ENCODE results near the gene SLC18A2.
"Not testable (repeated sequence)": the region's sequence is repeated elsewhere in the genome, so short reads cannot be mapped to it uniquely, and the experiment has no call there.

SLC18A2 gene

GRCh38 chr10:117299435-117299834, 58.5 kb downstream of the SLC18A2 start:
- Histone ChIP-seq H3K9me2 (replicated peaks; ENCODE audit: low read depth, low read length) (no peaks in the 10 kb centered on the region), H3K4me3 (ENCODE audit: low read length, poor library complexity, severe bottlenecking) (no peak overlapping the region), H3K9ac (ENCODE audit: low read depth, low read length, poor library complexity, severe bottlenecking) (no peak overlapping the region), H3K9me3 (ENCODE audit: insufficient read depth, low read depth, low read length) (no peaks in the 10 kb centered on the region; the same call in 1 of the 2 replicates), H4K20me1 (ENCODE audit: insufficient read depth, low read length, poor library complexity, severe bottlenecking) (peaks cover 94% of the 10 kb centered on the region), H3K79me2 (ENCODE audit: insufficient read depth, low read length) (peaks cover 100% of the 10 kb centered on the region), H3K4me2 (ENCODE audit: low read depth, low read length, poor library complexity, severe bottlenecking) (no peak overlapping the region), H3K36me3 (ENCODE audit: insufficient read depth, low read length) (peaks cover 94% of the 10 kb centered on the region), H2AFZ (ENCODE audit: low read length) (no peak overlapping the region), H3F3A (ENCODE audit: low read depth) (peaks cover 18% of the 10 kb centered on the region), H3K27me3 (ENCODE audit: insufficient read depth, low read length, poor library complexity, severe bottlenecking) (no peaks in the 10 kb centered on the region), H3K4me1 (ENCODE audit: insufficient read depth, low read length, poor library complexity, severe bottlenecking) (peaks cover 4% of the 10 kb centered on the region)
- TF ChIP-seq CTCF (conservative IDR thresholded peaks at IDR 0.05; ENCODE audit: low read length) (no peak), EZH2phosphoT487 (IDR thresholded peaks at IDR 0.05; ENCODE audit: borderline replicate concordance) (no peak)

GRCh38 chr10:117300671-117301070, 59.8 kb downstream of the SLC18A2 start:
- Histone ChIP-seq H3K36me3 (ENCODE audit: insufficient read depth, low read length) (peaks cover 95% of the 10 kb centered on the region), H3K9me3 (ENCODE audit: insufficient read depth, low read depth, low read length) (no peaks in the 10 kb centered on the region; the same call in 1 of the 2 replicates)

GRCh38 chr10:117303451-117303850, 62.5 kb downstream of the SLC18A2 start:
- not testable (repeated sequence) for H3K9ac ChIP-seq (ENCODE audit: low read depth, low read length, poor library complexity, severe bottlenecking); H3K4me2 ChIP-seq (ENCODE audit: low read depth, low read length, poor library complexity, severe bottlenecking); H3F3A ChIP-seq (ENCODE audit: low read depth); H3K9me3 ChIP-seq (ENCODE audit: insufficient read depth, low read depth, low read length); H3K4me1 ChIP-seq (ENCODE audit: insufficient read depth, low read length, poor library complexity, severe bottlenecking); H3K27me3 ChIP-seq (ENCODE audit: insufficient read depth, low read length, poor library complexity, severe bottlenecking); H2AFZ ChIP-seq (ENCODE audit: low read length); H3K9me2 ChIP-seq (replicated peaks; ENCODE audit: low read depth, low read length); H3K4me3 ChIP-seq (ENCODE audit: low read length, poor library complexity, severe bottlenecking)
- Histone ChIP-seq H3K79me2 (ENCODE audit: insufficient read depth, low read length) (peaks cover 100% of the 10 kb centered on the region), H3K36me3 (ENCODE audit: insufficient read depth, low read length) (peaks cover 98% of the 10 kb centered on the region), H4K20me1 (ENCODE audit: insufficient read depth, low read length, poor library complexity, severe bottlenecking) (peaks cover 94% of the 10 kb centered on the region)

More at GRCh38 chr10:117300671-117301070, 59.8 kb downstream of the SLC18A2 start:
- Histone ChIP-seq H3K4me3 (ENCODE audit: low read length, poor library complexity, severe bottlenecking) (no peak overlapping the region), H3K9me2 (replicated peaks; ENCODE audit: low read depth, low read length) (no peaks in the 10 kb centered on the region), H3K4me1 (ENCODE audit: insufficient read depth, low read length, poor library complexity, severe bottlenecking) (peaks cover 6% of the 10 kb centered on the region), H2AFZ (ENCODE audit: low read length) (no peak overlapping the region), H3K9ac (ENCODE audit: low read depth, low read length, poor library complexity, severe bottlenecking) (no peak overlapping the region), H3K79me2 (ENCODE audit: insufficient read depth, low read length) (peaks cover 100% of the 10 kb centered on the region), H4K20me1 (ENCODE audit: insufficient read depth, low read length, poor library complexity, severe bottlenecking) (peaks cover 93% of the 10 kb centered on the region), H3K4me2 (ENCODE audit: low read depth, low read length, poor library complexity, severe bottlenecking) (no peak overlapping the region), H3F3A (ENCODE audit: low read depth) (peaks cover 18% of the 10 kb centered on the region), H3K27me3 (ENCODE audit: insufficient read depth, low read length, poor library complexity, severe bottlenecking) (no peaks in the 10 kb centered on the region)
- TF ChIP-seq EZH2phosphoT487 (IDR thresholded peaks at IDR 0.05; ENCODE audit: borderline replicate concordance) = no peak
- TF ChIP-seq CTCF (conservative IDR thresholded peaks at IDR 0.05; ENCODE audit: low read length) = no peak

GRCh38 chr10:117306674-117307073, 65.8 kb downstream of the SLC18A2 start:
- H3K36me3 ChIP-seq (ENCODE audit: insufficient read depth, low read length) = peaks cover 99% of the 10 kb centered on the region
- H3K27me3 ChIP-seq (ENCODE audit: insufficient read depth, low read length, poor library complexity, severe bottlenecking) = no peaks in the 10 kb centered on the region
- H4K20me1 ChIP-seq (ENCODE audit: insufficient read depth, low read length, poor library complexity, severe bottlenecking) = peaks cover 94% of the 10 kb centered on the region
- H3K79me2 ChIP-seq (ENCODE audit: insufficient read depth, low read length) = peaks cover 100% of the 10 kb centered on the region
- H3K9me3 ChIP-seq (ENCODE audit: insufficient read depth, low read depth, low read length) = no peaks in the 10 kb centered on the region; the same call in 1 of the 2 replicates
- no peaks in the 10 kb centered on the region; the same call in 1 of the 2 replicates for H3F3A ChIP-seq (ENCODE audit: low read depth)
- no peaks in the 10 kb centered on the region for H3K9me2 ChIP-seq (replicated peaks; ENCODE audit: low read depth, low read length)
- H3K4me1 ChIP-seq (ENCODE audit: insufficient read depth, low read length, poor library complexity, severe bottlenecking) = peaks cover 5% of the 10 kb centered on the region
- H3K4me3 ChIP-seq (ENCODE audit: low read length, poor library complexity, severe bottlenecking) = no peak overlapping the region
- H3K9ac ChIP-seq (ENCODE audit: low read depth, low read length, poor library complexity, severe bottlenecking) = no peak overlapping the region
- no peak overlapping the region for H2AFZ ChIP-seq (ENCODE audit: low read length)
- H3K4me2 ChIP-seq (ENCODE audit: low read depth, low read length, poor library complexity, severe bottlenecking) = no peak overlapping the region
- TF ChIP-seq CTCF (conservative IDR thresholded peaks at IDR 0.05; ENCODE audit: low read length) (no peak), EZH2phosphoT487 (IDR thresholded peaks at IDR 0.05; ENCODE audit: borderline replicate concordance) (no peak)

Measured in Loucy (cell line).